Dedifferentiated amniotic fluid mesenchymal stem cell (primary cell): ENCODE measurements around the gene ZNF483.
"Not testable (repeated sequence)": the region's sequence is repeated elsewhere in the genome, so short reads cannot be mapped to it uniquely, and the experiment has no call there.

ENCODE experiments used
- DNase-seq: peaks from one replicate; pipeline ENCODE4 v3.0.0-alpha.2; 2016; ENCODE audit errors: extremely low spot score

Gene ZNF483

DNA sequence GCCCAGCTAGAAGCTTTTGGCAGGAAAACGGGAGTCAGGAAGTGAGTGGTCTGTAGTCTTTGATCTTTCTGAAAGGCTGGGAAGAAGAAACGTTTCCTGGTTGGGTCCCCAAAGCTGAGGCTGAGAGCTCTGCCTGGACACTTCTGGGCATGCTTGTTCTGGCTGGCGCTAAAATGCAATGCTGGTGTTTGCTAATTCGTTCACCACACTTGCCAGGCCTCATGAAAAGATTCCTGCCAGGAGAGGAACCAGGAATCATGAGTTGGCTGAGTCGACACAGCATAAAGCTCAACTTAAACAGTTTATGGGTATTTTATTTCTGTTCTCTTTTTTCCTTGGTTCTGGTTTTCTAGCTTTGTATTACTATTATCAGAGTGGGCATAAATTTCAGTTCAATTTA, 85.2 kb downstream of the ZNF483 start:
- DNase-seq, result no peak

- DNase-seq, result no peak
These were observed 85.9 kb downstream of the ZNF483 start for GRCh38 chr9:111610845-111611244.

DNA sequence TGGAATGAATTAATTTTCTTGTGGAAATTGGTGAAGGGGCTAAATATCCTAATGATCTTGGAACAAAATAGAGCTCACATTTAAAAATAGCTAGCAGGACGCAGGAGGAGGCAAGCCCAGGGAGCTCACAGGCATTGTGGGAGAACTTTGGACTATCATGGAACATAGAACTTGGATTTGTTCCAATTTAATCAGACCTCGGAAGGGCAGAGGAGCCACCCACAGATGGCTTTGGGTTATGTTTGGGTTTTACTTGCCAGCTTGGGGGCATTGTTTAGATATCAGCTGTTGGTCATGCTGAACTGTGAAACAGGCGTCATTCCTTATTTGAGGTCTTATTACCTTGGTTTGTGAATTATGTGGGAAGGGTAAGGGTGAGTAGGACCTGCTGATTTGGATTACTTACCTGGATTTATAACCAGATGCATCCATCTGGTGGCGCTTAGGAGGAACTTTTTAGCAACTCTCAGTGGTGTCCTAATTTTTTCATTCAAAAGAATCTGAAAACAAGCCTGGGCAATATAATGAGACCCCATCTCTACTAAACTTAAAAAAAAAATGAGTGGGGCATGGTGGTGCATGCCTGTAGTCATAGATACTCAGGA, 88.6 kb downstream of the ZNF483 start:
- DNase-seq, result no peak

GRCh38 chr9:111615928-111616327, 90.9 kb downstream of the ZNF483 start:
- DNase-seq, result no peak

DNA sequence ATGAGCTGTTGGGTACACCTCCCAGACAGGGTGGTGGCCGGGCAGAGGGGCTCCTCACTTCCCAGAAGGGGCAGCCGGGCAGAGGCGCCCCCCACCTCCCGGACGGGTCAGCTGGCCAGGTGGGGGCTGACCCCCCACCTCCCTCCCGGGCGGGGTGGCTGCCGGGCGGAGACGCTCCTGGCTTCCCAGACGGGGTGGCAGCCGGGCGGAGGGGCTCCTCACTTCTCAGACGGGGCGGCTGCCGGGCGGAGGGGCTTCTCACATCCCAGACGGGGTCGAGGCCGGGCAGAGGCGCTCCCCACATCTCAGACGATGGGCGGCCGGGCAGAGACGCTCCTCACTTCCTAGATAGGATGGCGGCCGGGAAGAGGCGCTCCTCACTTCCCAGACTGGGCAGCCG, 92.4 kb downstream of the ZNF483 start:
- not testable (repeated sequence) for DNase-seq

- peak; percentile 40 for DNase-seq
These were observed 97.0 kb downstream of the ZNF483 start for GRCh38 chr9:111621895-111622480.

GRCh38 chr9:111622626-111623025, 97.6 kb downstream of the ZNF483 start:
- DNase-seq, result no peak
